KMS-11 (cell line): Measurements from ENCODE around the gene LRRC4.

ENCODE experiments used
- H2AFZ ChIP-seq: fragments of 200-600 bp; sonication (generic); 2 replicates; pipeline ENCODE4 v1.6.1; 2016; ENCODE audit warnings: antibody characterized with exemption, mixed run types, low read depth
- H3K27ac ChIP-seq: fragments of 200-600 bp; sonication (generic); 2 replicates; pipeline ENCODE4 v1.6.1; 2016; ENCODE audit warnings: mild to moderate bottlenecking, mixed run types
- H3K27me3 ChIP-seq: fragments of 200-600 bp; sonication (generic); 2 replicates; pipeline ENCODE4 v1.6.1; 2017; ENCODE audit warnings: mild to moderate bottlenecking, low read depth, mixed run types, moderate library complexity; ENCODE audit not compliant: insufficient read depth
- H3K36me3 ChIP-seq: fragments of 200-600 bp; sonication (generic); 2 replicates; pipeline ENCODE4 v1.6.1; 2017; ENCODE audit warnings: mild to moderate bottlenecking, mixed run types; ENCODE audit not compliant: insufficient read depth
- H3K4me1 ChIP-seq: fragments of 200-600 bp; sonication (generic); 2 replicates; pipeline ENCODE4 v1.6.1; 2016; ENCODE audit warnings: mild to moderate bottlenecking, low read depth, mixed run types; ENCODE audit not compliant: poor library complexity, severe bottlenecking
- H3K4me2 ChIP-seq: fragments of 200-600 bp; sonication (generic); 2 replicates; pipeline ENCODE4 v1.7.0; 2016; ENCODE audit warnings: mild to moderate bottlenecking, mixed run types
- H3K4me3 ChIP-seq: fragments of 200-600 bp; sonication (generic); IDR thresholded peaks from 2 replicates; pipeline ENCODE4 v1.6.1; 2017; ENCODE audit warnings: low read depth, low read length, mixed read lengths; ENCODE audit not compliant: insufficient read depth
- H3K79me2 ChIP-seq: fragments of 200-600 bp; sonication (generic); 2 replicates; pipeline ENCODE4 v1.6.1; 2016; ENCODE audit warnings: low read depth, mixed run types; ENCODE audit not compliant: insufficient read depth
- H3K9ac ChIP-seq: fragments of 200-600 bp; sonication (generic); 2 replicates; pipeline ENCODE4 v1.6.1; 2016; ENCODE audit warnings: mild to moderate bottlenecking, mixed run types
- H4K20me1 ChIP-seq: fragments of 200-600 bp; sonication (generic); 2 replicates; pipeline ENCODE4 v1.6.1; 2016; ENCODE audit warnings: mild to moderate bottlenecking, mixed run types; ENCODE audit not compliant: insufficient read depth
- TF ChIP-seq, protein P1 (sequence below): fragments of 200-600 bp; sonication (generic); conservative IDR thresholded peaks from 2 replicates; pipeline ENCODE4 v1.6.1; 2017; ENCODE audit warnings: low read depth, mild to moderate bottlenecking, antibody characterized with exemption, low read length, moderate library complexity, mixed read lengths

Gene LRRC4

GRCh38 chr7:128068785-128069184 is 37.5 kb upstream of the LRRC4 start:
- H3K9ac ChIP-seq, result no peak overlapping the region
- H3K36me3 ChIP-seq, result no peaks in the 10 kb centered on the region
- H3K4me2 ChIP-seq, result no peak overlapping the region
- no peak overlapping the region for H2AFZ ChIP-seq
- no peaks in the 10 kb centered on the region; the same call in 1 of the 2 replicates for H3K79me2 ChIP-seq
- no peaks in the 10 kb centered on the region for H4K20me1 ChIP-seq
- TF ChIP-seq, protein P1, sequence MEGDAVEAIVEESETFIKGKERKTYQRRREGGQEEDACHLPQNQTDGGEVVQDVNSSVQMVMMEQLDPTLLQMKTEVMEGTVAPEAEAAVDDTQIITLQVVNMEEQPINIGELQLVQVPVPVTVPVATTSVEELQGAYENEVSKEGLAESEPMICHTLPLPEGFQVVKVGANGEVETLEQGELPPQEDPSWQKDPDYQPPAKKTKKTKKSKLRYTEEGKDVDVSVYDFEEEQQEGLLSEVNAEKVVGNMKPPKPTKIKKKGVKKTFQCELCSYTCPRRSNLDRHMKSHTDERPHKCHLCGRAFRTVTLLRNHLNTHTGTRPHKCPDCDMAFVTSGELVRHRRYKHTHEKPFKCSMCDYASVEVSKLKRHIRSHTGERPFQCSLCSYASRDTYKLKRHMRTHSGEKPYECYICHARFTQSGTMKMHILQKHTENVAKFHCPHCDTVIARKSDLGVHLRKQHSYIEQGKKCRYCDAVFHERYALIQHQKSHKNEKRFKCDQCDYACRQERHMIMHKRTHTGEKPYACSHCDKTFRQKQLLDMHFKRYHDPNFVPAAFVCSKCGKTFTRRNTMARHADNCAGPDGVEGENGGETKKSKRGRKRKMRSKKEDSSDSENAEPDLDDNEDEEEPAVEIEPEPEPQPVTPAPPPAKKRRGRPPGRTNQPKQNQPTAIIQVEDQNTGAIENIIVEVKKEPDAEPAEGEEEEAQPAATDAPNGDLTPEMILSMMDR, result no peak
- no peaks in the 10 kb centered on the region for H3K27me3 ChIP-seq
- no peak overlapping the region for H3K4me3 ChIP-seq
- no peak overlapping the region for H3K27ac ChIP-seq
- H3K4me1 ChIP-seq, result no peaks in the 10 kb centered on the region

DNA sequence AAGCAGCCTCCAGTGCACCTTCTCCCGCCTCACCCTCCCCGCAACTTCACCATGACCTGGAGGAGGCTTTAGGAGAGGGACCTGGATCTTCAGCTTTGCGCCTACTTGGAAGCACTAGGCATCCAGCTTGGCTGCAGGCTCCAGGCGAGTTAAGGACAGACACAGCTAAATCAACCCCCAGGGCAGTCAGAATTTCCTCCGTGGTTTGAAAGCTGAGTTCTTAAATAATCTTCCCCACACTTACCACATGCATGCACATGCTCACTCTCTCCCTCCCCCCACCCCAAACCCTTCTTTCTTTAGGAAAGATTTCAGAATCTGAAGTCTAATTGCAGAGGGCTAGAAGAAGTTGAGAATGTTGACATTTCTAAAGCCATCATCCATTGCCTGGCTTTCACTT is 36.7 kb upstream of the LRRC4 start:
- Histone ChIP-seq H3K27ac (no peak overlapping the region), H3K4me2 (no peak overlapping the region), H3K4me1 (no peaks in the 10 kb centered on the region), H3K4me3 (no peak overlapping the region), H3K36me3 (no peaks in the 10 kb centered on the region; the same call in 1 of the 2 replicates), H3K79me2 (no peaks in the 10 kb centered on the region; the same call in 1 of the 2 replicates), H3K27me3 (no peaks in the 10 kb centered on the region), H3K9ac (no peak overlapping the region), H2AFZ (no peak overlapping the region), H4K20me1 (no peaks in the 10 kb centered on the region)
- TF ChIP-seq, protein P1, result no peak

GRCh38 chr7:128066858-128067257 is 35.6 kb upstream of the LRRC4 start:
- no peaks in the 10 kb centered on the region; the same call in 1 of the 2 replicates for H3K79me2 ChIP-seq
- TF ChIP-seq, protein P1, result no peak
- no peak overlapping the region for H3K9ac ChIP-seq
- no peak overlapping the region for H3K4me2 ChIP-seq
- no peak overlapping the region for H3K4me3 ChIP-seq
- H4K20me1 ChIP-seq, result no peaks in the 10 kb centered on the region
- no peak overlapping the region for H3K27ac ChIP-seq
- no peaks in the 10 kb centered on the region for H3K4me1 ChIP-seq
- H3K36me3 ChIP-seq, result no peaks in the 10 kb centered on the region; the same call in 1 of the 2 replicates
- no peak overlapping the region for H2AFZ ChIP-seq
- H3K27me3 ChIP-seq, result no peaks in the 10 kb centered on the region

- no peak overlapping the region for H3K4me2 ChIP-seq
- no peaks in the 10 kb centered on the region for H3K79me2 ChIP-seq
- TF ChIP-seq, protein P1, result no peak
Measured at GRCh38 chr7:128066395-128066794, 35.2 kb upstream of the LRRC4 start.

More at GRCh38 chr7:128066395-128066794, 35.2 kb upstream of the LRRC4 start:
- Histone ChIP-seq H3K27me3 (no peaks in the 10 kb centered on the region), H4K20me1 (no peaks in the 10 kb centered on the region), H2AFZ (no peak overlapping the region), H3K36me3 (no peaks in the 10 kb centered on the region; the same call in 1 of the 2 replicates), H3K9ac (no peak overlapping the region), H3K4me1 (no peaks in the 10 kb centered on the region), H3K27ac (no peak overlapping the region), H3K4me3 (no peak overlapping the region)
